Gastrocnemius medialis (tissue), 4 donors: ENCODE results near the gene MRGPRG.

Experiments
- POLR2A ChIP-seq, 2 donors: fragments of 450-650 bp; IDR thresholded peaks; one replicate each; pipeline ENCODE4 v1.6.1; 2017; ENCODE audit warnings: antibody characterized with exemption in 2 of 2, mild to moderate bottlenecking in 2 of 2, moderate library complexity in 2 of 2
- TF ChIP-seq, protein P1 (sequence below), 5 experiments: fragments of 450-650 bp in 3 of 5; fragments of 200-600 bp in 2 of 5; sonication (generic) in 2 of 5; IDR thresholded peaks in 4 of 5; conservative IDR thresholded peaks in 1 of 5; 1 replicate in 4 of 5; 2 replicates in 1 of 5; pipeline ENCODE4 v1.5.1; 2016 to 2019; ENCODE audit warnings: antibody characterized with exemption in 5 of 5, mild to moderate bottlenecking in 3 of 5, moderate library complexity in 3 of 5

DNA sequence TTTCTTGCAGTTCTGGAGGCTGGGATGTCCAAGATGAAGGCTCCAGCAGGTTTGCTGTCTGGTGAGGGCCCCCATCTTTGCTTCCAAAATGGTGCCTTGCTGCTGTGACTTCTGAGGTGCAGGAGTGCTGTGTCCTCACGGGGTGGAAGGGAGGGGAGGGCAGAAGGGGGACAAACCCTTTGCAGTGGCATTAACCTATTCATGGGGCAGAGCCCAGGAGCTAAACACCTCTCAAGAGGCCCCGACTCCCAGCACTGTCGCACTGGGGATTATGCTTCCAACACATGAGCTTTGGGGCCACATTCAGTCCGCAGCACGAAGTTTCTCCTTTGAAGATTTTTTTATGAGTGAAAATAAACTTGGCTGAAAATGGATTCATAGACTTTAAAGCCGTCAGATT lies 28.0 kb downstream of the MRGPRG start:
- TF ChIP-seq, protein P1, sequence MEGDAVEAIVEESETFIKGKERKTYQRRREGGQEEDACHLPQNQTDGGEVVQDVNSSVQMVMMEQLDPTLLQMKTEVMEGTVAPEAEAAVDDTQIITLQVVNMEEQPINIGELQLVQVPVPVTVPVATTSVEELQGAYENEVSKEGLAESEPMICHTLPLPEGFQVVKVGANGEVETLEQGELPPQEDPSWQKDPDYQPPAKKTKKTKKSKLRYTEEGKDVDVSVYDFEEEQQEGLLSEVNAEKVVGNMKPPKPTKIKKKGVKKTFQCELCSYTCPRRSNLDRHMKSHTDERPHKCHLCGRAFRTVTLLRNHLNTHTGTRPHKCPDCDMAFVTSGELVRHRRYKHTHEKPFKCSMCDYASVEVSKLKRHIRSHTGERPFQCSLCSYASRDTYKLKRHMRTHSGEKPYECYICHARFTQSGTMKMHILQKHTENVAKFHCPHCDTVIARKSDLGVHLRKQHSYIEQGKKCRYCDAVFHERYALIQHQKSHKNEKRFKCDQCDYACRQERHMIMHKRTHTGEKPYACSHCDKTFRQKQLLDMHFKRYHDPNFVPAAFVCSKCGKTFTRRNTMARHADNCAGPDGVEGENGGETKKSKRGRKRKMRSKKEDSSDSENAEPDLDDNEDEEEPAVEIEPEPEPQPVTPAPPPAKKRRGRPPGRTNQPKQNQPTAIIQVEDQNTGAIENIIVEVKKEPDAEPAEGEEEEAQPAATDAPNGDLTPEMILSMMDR (IDR thresholded peaks at IDR 0.05 in 4 of 5, conservative IDR thresholded peaks at IDR 0.05 in 1 of 5): no peak
- TF ChIP-seq POLR2A (IDR thresholded peaks at IDR 0.05): no peak
